AG09309 (cell line): ENCODE results near the gene TOX2.

Experiments
- DNase-seq: peaks from one replicate; pipeline ENCODE4 v3.0.0-alpha.2; 2010; ENCODE audit warnings: low read depth
- H3K4me3 ChIP-seq: 2 replicates; pipeline ENCODE4 v1.5.1; 2011; ENCODE audit warnings: mild to moderate bottlenecking, low read depth, low read length, moderate library complexity; ENCODE audit not compliant: control insufficient read depth
- CTCF ChIP-seq: IDR thresholded peaks from 2 replicates; pipeline ENCODE4 v1.5.1; 2011; ENCODE audit warnings: mild to moderate bottlenecking, low read depth, low read length, inconsistent platforms; ENCODE audit not compliant: insufficient read depth, control insufficient read depth; ENCODE audit errors: missing control alignments

TOX2 gene

GRCh38 chr20:43914311-43915210 is at the start of gene TOX2:
Gene TOX2 (plus strand): TSS chr20:43914852. CDS start chr20:43914892, 40 bp downstream.
- H3K4me3 ChIP-seq = peak within 1 kb of the TSS; percentile 61
- no peak for DNase-seq
- TF ChIP-seq CTCF = no peak

- TF ChIP-seq CTCF = no peak
- no peak overlapping the region for H3K4me3 ChIP-seq
- DNase-seq = no peak
Observed at GRCh38 chr20:43868091-43868490, 46.6 kb upstream of the TOX2 start.

- TF ChIP-seq CTCF = no peak
- DNase-seq = no peak
Observed at GRCh38 chr20:43870484-43870883, 44.2 kb upstream of the TOX2 start.

GRCh38 chr20:43878776-43879175 is 35.9 kb upstream of the TOX2 start:
- no peak overlapping the region for H3K4me3 ChIP-seq
- DNase-seq = no peak
- no peak for TF ChIP-seq CTCF

More at GRCh38 chr20:43870484-43870883, 44.2 kb upstream of the TOX2 start:
- no peak overlapping the region for H3K4me3 ChIP-seq

GRCh38 chr20:43893930-43894329 is 20.7 kb upstream of the TOX2 start:
- TF ChIP-seq CTCF = no peak
- H3K4me3 ChIP-seq = no peak overlapping the region
- no peak for DNase-seq

GRCh38 chr20:43894491-43894890 is 20.2 kb upstream of the TOX2 start:
- no peak for DNase-seq
- H3K4me3 ChIP-seq = no peak overlapping the region
- no peak for TF ChIP-seq CTCF
